Pancreas (tissue), 10 donors: ENCODE measurements around the gene DNAJB8. TPM values are rescaled to one million over a fixed set of nuclear protein-coding genes. Genes with fewer than 3 reads are reported as not detected.

Experiments
- ATAC-seq, 4 donors: fragments of 200-7000 bp; cut with Tn5 transposase; one replicate each; pipeline versions ENCODE4 v1.8.0 to v1.9.1; 2020; ENCODE audit warnings: mild to moderate bottlenecking in 4 of 4, moderate library complexity in 4 of 4
- DNase-seq, 6 donors: peaks; one replicate each; pipeline ENCODE4 v3.0.0-alpha.2; 2020
- FAIRE-seq: peaks from 2 replicates; lab custom pipeline; 2012; peaks lifted over from hg19 to GRCh38; lab: Jason Lieb, UNC
- H3K27ac ChIP-seq, 4 donors: fragments of 200-600 bp; sonication (generic); 1 replicate in 3 of 4; 2 replicates in 1 of 4; pipeline versions ENCODE4 v1.5.0 to v1.8.0; 2020
- H3K27me3 ChIP-seq, 4 donors: fragments of 200-600 bp; one replicate each; pipeline ENCODE4 v1.8.0; 2021
- H3K36me3 ChIP-seq, 3 donors: fragments of 200-600 bp; sonication (generic) in 1 of 3; one replicate each; pipeline versions ENCODE4 v1.5.0 to v1.8.0; 2020 to 2021
- H3K4me1 ChIP-seq, 3 donors: fragments of 200-600 bp; one replicate each; pipeline ENCODE4 v1.8.0; 2021
- H3K4me3 ChIP-seq, 4 donors: fragments of 200-600 bp; sonication (generic) in 2 of 4; one replicate each; pipeline versions ENCODE4 v1.5.0 to v1.8.0; 2020 to 2021
- H3K9me3 ChIP-seq, 4 donors: fragments of 200-600 bp; one replicate each; pipeline ENCODE4 v1.8.0; 2021
- WGBS, 2 donors: extraction: QIAGEN DNeasy Blood & Tissue Kit; methylation state at CpG; one replicate each; pipeline ENCODE4 v1.1.7; 2013; 5-methylcytosine and 5-hydroxymethylcytosine counted together
- intact Hi-C, 3 donors: fragments of 100-400 bp; cut with DNase I; formaldehyde crosslinking; loops; one replicate each; pipeline versions ENCODE4 v1.11.1 to v1.14.2; 2022
- polyA plus RNA-seq, 2 donors: library from polyadenylated mRNA; stranded (reverse); fragments of 200-250 nt; gene quantifications; one replicate each; pipeline ENCODE4 v1.2.3, GENCODE V29; 2013
- total RNA-seq, 6 donors: library from RNA; stranded (reverse); fragmentation: NEBNext Ultra II Directional in 4 of 6; extraction: Animal tissue kit (Norgen Biotek cat#: 25700) in 4 of 6; gene quantifications; one replicate each; pipeline versions ENCODE4 v1.2.1 to v1.2.4, GENCODE V29; 2021 to 2023
- TF ChIP-seq, protein P1 (sequence below), 4 donors: fragments of 200-600 bp; sonication (generic) in 3 of 4; IDR thresholded peaks; one replicate each; pipeline versions ENCODE4 v1.5.0 to v1.8.0; 2021; ENCODE audit warnings: antibody characterized with exemption in 4 of 4
- donor health status: healthy with polysubstance abuse.
- donor health status: DM: no; HTN: no; CAD: no; lungs with moderate emphysema.
- donor health status: DM: no; HTN: no; CAD: no.
- donor health status: control.
- donor health status: control.
- donor health status: Bipolar disorder and iron deficiency.
- donor health status: DM: yes; HTN: yes; CAD: no.
- donor health status: DM: no; HTN: no; CAD: no.
- donor health status: DM: no; HTN: no; CAD: no.
- donor health status: DM: yes; HTN: yes; CAD: no.

The DNAJB8 gene
- total and polyA plus RNA-seq, 8 donors: not detected

DNA sequence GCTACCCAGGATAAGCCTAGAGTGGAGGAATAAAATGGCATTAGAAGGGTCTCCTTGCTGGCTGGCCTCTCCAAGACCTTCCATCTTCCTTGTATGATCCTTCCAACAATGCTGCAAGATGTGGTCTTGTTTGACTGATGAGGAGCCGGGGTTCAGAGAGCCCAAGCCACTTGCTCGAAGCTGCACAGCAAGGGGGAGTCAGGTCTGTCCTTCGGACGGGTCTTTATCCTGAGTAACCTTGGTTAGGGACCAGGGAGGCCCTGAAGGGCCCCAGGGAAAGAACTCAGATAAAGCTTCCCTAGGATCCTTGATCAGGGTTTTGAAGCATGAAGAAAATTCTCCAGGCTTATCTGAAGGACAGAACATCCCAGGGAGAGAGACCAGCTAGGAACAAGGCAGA, 7.0 kb upstream of the DNAJB8 start:
- intact Hi-C loops: no loop called here
- FAIRE-seq: no peak
- TF ChIP-seq, protein P1, sequence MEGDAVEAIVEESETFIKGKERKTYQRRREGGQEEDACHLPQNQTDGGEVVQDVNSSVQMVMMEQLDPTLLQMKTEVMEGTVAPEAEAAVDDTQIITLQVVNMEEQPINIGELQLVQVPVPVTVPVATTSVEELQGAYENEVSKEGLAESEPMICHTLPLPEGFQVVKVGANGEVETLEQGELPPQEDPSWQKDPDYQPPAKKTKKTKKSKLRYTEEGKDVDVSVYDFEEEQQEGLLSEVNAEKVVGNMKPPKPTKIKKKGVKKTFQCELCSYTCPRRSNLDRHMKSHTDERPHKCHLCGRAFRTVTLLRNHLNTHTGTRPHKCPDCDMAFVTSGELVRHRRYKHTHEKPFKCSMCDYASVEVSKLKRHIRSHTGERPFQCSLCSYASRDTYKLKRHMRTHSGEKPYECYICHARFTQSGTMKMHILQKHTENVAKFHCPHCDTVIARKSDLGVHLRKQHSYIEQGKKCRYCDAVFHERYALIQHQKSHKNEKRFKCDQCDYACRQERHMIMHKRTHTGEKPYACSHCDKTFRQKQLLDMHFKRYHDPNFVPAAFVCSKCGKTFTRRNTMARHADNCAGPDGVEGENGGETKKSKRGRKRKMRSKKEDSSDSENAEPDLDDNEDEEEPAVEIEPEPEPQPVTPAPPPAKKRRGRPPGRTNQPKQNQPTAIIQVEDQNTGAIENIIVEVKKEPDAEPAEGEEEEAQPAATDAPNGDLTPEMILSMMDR (IDR thresholded peaks at IDR 0.05): no peak
- H3K4me3 ChIP-seq: no peak overlapping the region
- ATAC-seq: no peak
- no peaks in the 10 kb centered on the region for H3K27me3 ChIP-seq
- H3K9me3 ChIP-seq: no peaks in the 10 kb centered on the region
- 59 to 61% methylated on average over 4 of the region's 4 CpGs for WGBS, 2 donors
- H3K27ac ChIP-seq: peak overlapping the region in 1 of 4 donors; percentile 39
- peaks cover 3 to 5% (median 3%) of the 10 kb centered on the region in 3 donors for H3K4me1 ChIP-seq
- H3K36me3 ChIP-seq: no peaks in the 10 kb centered on the region
- DNase-seq: no peak

DNA sequence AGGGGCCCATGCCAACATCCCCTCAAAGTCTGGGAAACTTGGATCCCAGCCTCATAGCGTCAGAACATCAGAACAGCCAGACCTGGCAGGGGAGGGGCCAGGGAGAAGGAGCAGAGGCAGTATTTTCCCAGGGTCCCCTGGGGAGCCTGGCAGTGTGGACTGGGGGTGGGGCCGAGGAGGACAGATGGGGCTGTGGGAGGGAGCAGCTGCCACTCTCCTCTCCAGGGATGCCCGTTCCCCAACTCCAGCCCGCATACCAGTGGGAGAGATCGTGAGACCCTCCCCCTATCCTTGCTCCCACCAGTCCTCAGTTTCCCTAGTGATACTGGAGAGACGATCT, 6.5 kb upstream of the DNAJB8 start:
- 23 to 34% methylated on average over 6 of the region's 6 CpGs for WGBS, 2 donors
- Histone ChIP-seq H3K36me3 (no peaks in the 10 kb centered on the region), H3K27ac (peak overlapping the region; percentile 3 to 55 (median 34)), H3K4me1 (peaks cover 3 to 5% (median 3%) of the 10 kb centered on the region in 3 donors), H3K9me3 (no peaks in the 10 kb centered on the region), H3K4me3 (no peak overlapping the region), H3K27me3 (no peaks in the 10 kb centered on the region)
- FAIRE-seq (no peak), ATAC-seq (peak; percentile 59 to 83 (median 70)), DNase-seq (peak; percentile 57 to 72 (median 66))
- intact Hi-C loops: no loop called here
- TF ChIP-seq, protein P1 (IDR thresholded peaks at IDR 0.05): no peak

DNA sequence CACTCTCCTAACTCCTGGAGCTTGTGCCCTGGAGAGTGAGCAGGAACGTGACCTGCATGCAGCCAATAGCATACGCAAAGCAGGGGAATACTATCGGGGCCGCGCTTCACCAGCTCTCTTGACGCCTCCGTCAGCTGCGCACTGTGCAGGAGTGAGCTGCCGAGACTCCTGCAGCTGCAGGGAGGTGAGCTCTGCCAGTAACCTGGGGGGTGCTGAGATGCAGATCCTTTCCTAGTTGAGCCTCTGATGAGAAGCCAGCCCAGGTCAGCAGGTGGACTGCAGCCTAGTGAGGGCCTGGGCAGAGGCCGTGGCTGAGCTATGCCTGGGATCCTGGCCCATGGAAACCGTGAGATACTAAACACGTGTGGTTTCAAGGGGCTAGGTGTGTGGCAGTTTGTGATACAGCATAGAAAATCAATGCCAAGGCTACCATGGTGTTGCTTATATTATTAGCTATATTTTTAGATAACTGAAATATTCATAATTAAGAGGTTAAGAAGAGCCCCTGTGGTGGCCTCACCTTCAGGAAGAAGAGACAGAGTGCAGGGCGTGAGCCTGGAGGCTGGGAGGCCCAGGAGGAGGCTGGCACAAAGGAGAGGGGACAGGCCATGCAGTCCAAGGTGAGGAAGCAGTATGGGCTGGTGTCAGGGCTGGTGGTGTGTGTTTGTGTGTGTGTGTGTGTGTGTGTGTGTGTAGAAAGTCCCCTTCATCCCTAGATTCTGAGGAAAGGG, 5.9 kb upstream of the DNAJB8 start:
- Histone ChIP-seq H3K4me3 (no peak overlapping the region), H3K27me3 (no peaks in the 10 kb centered on the region), H3K36me3 (no peaks in the 10 kb centered on the region), H3K4me1 (peaks cover 3 to 5% (median 3%) of the 10 kb centered on the region in 3 donors), H3K27ac (peak overlapping the region; percentile 17 to 55 (median 34)), H3K9me3 (no peaks in the 10 kb centered on the region)
- intact Hi-C loops: no loop called here
- ATAC-seq (peak; percentile 92 to 95 (median 93)), DNase-seq (peak; percentile 69 to 94 (median 85)), FAIRE-seq (no peak)
- TF ChIP-seq, protein P1 (IDR thresholded peaks at IDR 0.05): no peak
- 34 to 45% methylated on average over 13 of the region's 13 CpGs for WGBS, 2 donors

DNA sequence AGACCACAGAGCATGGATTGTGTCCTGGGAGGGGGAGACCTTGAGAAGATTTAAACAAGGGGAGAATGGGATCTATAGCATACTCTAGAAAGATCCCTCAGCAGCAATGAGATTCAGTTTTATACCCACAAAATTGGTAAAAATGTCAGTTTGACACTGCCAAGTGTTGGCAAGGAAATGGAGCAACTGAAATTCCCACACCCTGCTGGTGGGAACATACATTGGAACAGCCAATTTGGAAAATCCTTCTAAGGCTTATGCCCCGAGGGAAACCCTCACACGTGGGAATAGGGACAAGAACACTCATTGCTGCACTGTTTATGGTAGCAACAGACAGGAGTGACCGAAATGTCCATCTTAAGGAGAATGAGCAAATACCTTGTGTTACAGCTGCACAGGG, 5.0 kb upstream of the DNAJB8 start:
- Histone ChIP-seq H3K27ac (no peak overlapping the region), H3K4me1 (peaks cover 3 to 5% (median 3%) of the 10 kb centered on the region in 3 donors), H3K4me3 (no peak overlapping the region), H3K27me3 (no peaks in the 10 kb centered on the region), H3K36me3 (no peaks in the 10 kb centered on the region), H3K9me3 (no peaks in the 10 kb centered on the region)
- intact Hi-C loops: no loop called here
- DNase-seq (no peak), FAIRE-seq (no peak), ATAC-seq (no peak)
- WGBS, 2 donors: 89 to 91% methylated on average over 3 of the region's 3 CpGs
- TF ChIP-seq, protein P1 (IDR thresholded peaks at IDR 0.05): no peak

DNA sequence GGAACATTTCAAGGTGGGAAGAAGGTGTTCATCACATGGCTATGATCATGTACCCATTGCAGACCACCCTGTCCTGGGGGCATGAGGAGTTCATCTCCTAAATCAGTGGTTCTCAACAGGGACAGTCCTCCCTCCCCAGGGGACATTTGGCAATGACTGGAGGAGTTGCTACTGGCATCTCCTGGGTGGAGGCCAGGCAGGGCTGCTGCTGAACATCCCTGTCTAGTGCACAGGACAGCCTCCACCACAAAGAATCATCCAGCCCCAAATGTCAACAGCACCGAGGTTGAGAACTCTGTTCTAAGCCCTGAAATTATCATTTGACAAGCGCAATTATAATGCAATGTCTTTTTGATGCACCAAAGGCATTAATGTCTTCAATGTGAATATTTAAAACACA, 4.4 kb upstream of the DNAJB8 start:
- H3K4me1 ChIP-seq: peaks cover 3 to 5% (median 3%) of the 10 kb centered on the region in 3 donors
- DNase-seq (no peak), FAIRE-seq (no peak), ATAC-seq (no peak)
- WGBS, 2 donors: 87 to 90% methylated on average over 2 of the region's 2 CpGs
- H3K27ac ChIP-seq: no peak overlapping the region
- no peaks in the 10 kb centered on the region for H3K9me3 ChIP-seq
- no peaks in the 10 kb centered on the region for H3K27me3 ChIP-seq
- no peaks in the 10 kb centered on the region for H3K36me3 ChIP-seq
- TF ChIP-seq, protein P1 (IDR thresholded peaks at IDR 0.05): no peak
- intact Hi-C loops: no loop called here
- H3K4me3 ChIP-seq: no peak overlapping the region
